HCT116 (cell line): ENCODE measurements around the gene HEMK1. TPM values are rescaled to one million over a fixed set of nuclear protein-coding genes. Genes with fewer than 3 reads are reported as not detected.

Experiments used
- ATAC-seq: fragments of 200-7000 bp; cut with Tn5 transposase; 2 replicates; pipeline ENCODE4 v1.9.1; 2020; ENCODE audit warnings: mild to moderate bottlenecking, moderate library complexity
- BruUV-seq: library from RNA; stranded (reverse); fragments of 400-500 nt; replicated peaks from 2 replicates; lab custom pipeline; 2021; lab: Mats Ljungman, UMichigan
- CTCF ChIA-PET: fragments of 300-600 bp; sonication (Branson Sonifier 250); formaldehyde crosslinking; loops from one replicate; lab custom pipeline; 2021; ENCODE audit warnings: antibody characterized with exemption; lab: Charles Lee
- POLR2A ChIA-PET: fragments of 300-600, 350-600 bp; sonication (Branson Sonifier 250); formaldehyde crosslinking; loops from one replicate; lab custom pipeline; 2021; ENCODE audit warnings: antibody characterized with exemption; lab: Charles Lee
- RAD21 ChIA-PET, 2 experiments: fragments of 300-600 bp; sonication (Branson Sonifier 250); formaldehyde crosslinking; loops; one replicate each; lab custom pipeline; 2023; ENCODE audit warnings: low total read pairs in 2 of 2; ENCODE audit not compliant: uncharacterized antibody in 2 of 2, unreplicated experiment in 2 of 2, low non-redundant PET in 1 of 2; lab: Charles Lee
- DNase-seq: peaks from one replicate; pipeline ENCODE4 v3.0.0-alpha.2; 2010; ENCODE audit warnings: low read depth, low spot score
- H2AFZ ChIP-seq: fragments of 200-600 bp; shearing (Covaris generic), sonication (generic); 2 replicates; pipeline ENCODE4 v1.6.1; 2017; ENCODE audit warnings: low read depth, mixed run types, mixed read lengths, antibody characterized with exemption, low read length; ENCODE audit not compliant: poor library complexity, severe bottlenecking
- H3K27ac ChIP-seq: 2 replicates; pipeline ENCODE4 v1.5.1; 2012; ENCODE audit warnings: low read depth, low read length
- H3K27me3 ChIP-seq: fragments of 200-600 bp; sonication (generic); 2 replicates; pipeline ENCODE4 v1.6.1; 2016; ENCODE audit warnings: mixed run types, low read length, mixed read lengths; ENCODE audit not compliant: insufficient read depth
- H3K36me3 ChIP-seq, 2 experiments: fragments of 200-500 bp in 1 of 2; fragments of 200-600 bp in 1 of 2; sonication (Bioruptor generic) in 1 of 2; sonication (generic) in 1 of 2; 2 replicates each; pipeline versions ENCODE4 v1.5.1 to v1.6.1; 2014 to 2016; ENCODE audit warnings: low read length in 2 of 2, inconsistent platforms in 1 of 2, mixed read lengths in 1 of 2, mixed run types in 1 of 2; ENCODE audit not compliant: insufficient read depth in 2 of 2, control insufficient read depth in 1 of 2
- H3K4me1 ChIP-seq, 2 experiments: fragments of 200-600 bp in 1 of 2; sonication (generic) in 1 of 2; 2 replicates each; pipeline versions ENCODE4 v1.5.1 to v1.6.1; 2012 to 2017; ENCODE audit warnings: low read length in 2 of 2, inconsistent platforms in 1 of 2, mild to moderate bottlenecking in 1 of 2, mixed read lengths in 1 of 2, mixed run types in 1 of 2, moderate library complexity in 1 of 2; ENCODE audit not compliant: insufficient read depth in 2 of 2, control insufficient read depth in 1 of 2
- H3K4me2 ChIP-seq: fragments of 200-600 bp; sonication (generic); 2 replicates; pipeline ENCODE4 v1.6.1; 2017; ENCODE audit warnings: mixed run types, low read length, mixed read lengths
- H3K4me3 ChIP-seq, 2 experiments: fragments of 200-600 bp in 1 of 2; sonication (generic) in 1 of 2; replicated peaks in 1 of 2; 2 replicates each; pipeline ENCODE4 v1.5.1; 2011 to 2016; ENCODE audit warnings: low read length in 2 of 2, control low read depth in 1 of 2, low read depth in 1 of 2, mild to moderate bottlenecking in 1 of 2, mixed read lengths in 1 of 2, mixed run types in 1 of 2
- H3K79me2 ChIP-seq: fragments of 200-600 bp; sonication (generic); 2 replicates; pipeline ENCODE4 v1.6.1; 2017; ENCODE audit warnings: mild to moderate bottlenecking, mixed run types, low read length, moderate library complexity, mixed read lengths; ENCODE audit not compliant: insufficient read depth
- H3K9ac ChIP-seq: fragments of 200-600 bp; sonication (generic); 2 replicates; pipeline ENCODE4 v1.6.1; 2016; ENCODE audit warnings: low read length, mixed read lengths
- H3K9me2 ChIP-seq: fragments of 200-600 bp; sonication (generic), shearing (Covaris generic); 2 replicates; pipeline ENCODE4 v1.6.1; 2017; ENCODE audit warnings: mixed run types, mild to moderate bottlenecking, moderate library complexity; ENCODE audit not compliant: insufficient read depth
- H3K9me3 ChIP-seq, 2 experiments: fragments of 200-500 bp in 1 of 2; fragments of 200-600 bp in 1 of 2; sonication (Bioruptor generic) in 1 of 2; sonication (generic) in 1 of 2; 2 replicates each; pipeline ENCODE4 v1.6.1; 2014 to 2017; ENCODE audit warnings: low read length in 2 of 2, mixed read lengths in 2 of 2, inconsistent platforms in 1 of 2, low read depth in 1 of 2, mild to moderate bottlenecking in 1 of 2, mixed run types in 1 of 2, moderate library complexity in 1 of 2; ENCODE audit not compliant: control insufficient read depth in 1 of 2, insufficient read depth in 1 of 2
- H4K20me1 ChIP-seq: fragments of 200-600 bp; sonication (generic), shearing (Covaris generic); 2 replicates; pipeline ENCODE4 v1.6.1; 2017; ENCODE audit warnings: mixed run types, mild to moderate bottlenecking, moderate library complexity; ENCODE audit not compliant: insufficient read depth
- CBX3 ChIP-seq: IDR thresholded peaks from 2 replicates; pipeline ENCODE4 v1.6.1; 2012; ENCODE audit warnings: low read depth
- CEBPB ChIP-seq: IDR thresholded peaks from 2 replicates; pipeline ENCODE4 v1.6.1; 2012; ENCODE audit warnings: low read depth
- EGR1 ChIP-seq: IDR thresholded peaks from 2 replicates; pipeline ENCODE4 v1.6.1; 2012; ENCODE audit warnings: low read depth
- EZH2 ChIP-seq: fragments of 200-600 bp; sonication (generic); IDR thresholded peaks from 2 replicates; pipeline ENCODE4 v1.6.1; 2017; ENCODE audit warnings: antibody characterized with exemption, mixed run types
- FOSL1 ChIP-seq: IDR thresholded peaks from 2 replicates; pipeline ENCODE4 v1.6.1; 2012; ENCODE audit warnings: low read depth
- JUND ChIP-seq: IDR thresholded peaks from 2 replicates; pipeline ENCODE4 v1.6.1; 2012
- MAX ChIP-seq: IDR thresholded peaks from 2 replicates; pipeline ENCODE4 v1.6.1; 2012
- POLR2A ChIP-seq: IDR thresholded peaks from 2 replicates; pipeline ENCODE4 v1.7.0; 2011; ENCODE audit warnings: borderline replicate concordance; ENCODE audit not compliant: insufficient read depth, insufficient read length; ENCODE audit errors: extremely low read depth
- REST ChIP-seq: IDR thresholded peaks from 2 replicates; pipeline ENCODE4 v1.6.1; 2012; ENCODE audit warnings: low read depth
- SRF ChIP-seq: IDR thresholded peaks from 2 replicates; pipeline ENCODE4 v1.6.1; 2012; ENCODE audit warnings: low read depth
- ZBTB33 ChIP-seq: IDR thresholded peaks from 2 replicates; pipeline ENCODE4 v1.6.1; 2011; ENCODE audit warnings: mild to moderate bottlenecking, low read length, moderate library complexity; ENCODE audit not compliant: insufficient replicate concordance; ENCODE audit errors: extremely low read depth
- ZFX ChIP-seq: fragments of 450-650 bp; IDR thresholded peaks from 2 replicates; pipeline ENCODE4 v1.6.1; 2017
- intact Hi-C: fragments of 100-400 bp; cut with micrococcal nuclease; formaldehyde crosslinking; loops from 2 replicates; pipeline ENCODE4 v1.10.0; 2022
- total RNA-seq: library from RNA; stranded (reverse); gene quantifications from one replicate; pipeline ENCODE4 v1.2.1, GENCODE V29; 2021; ENCODE audit not compliant: unreplicated experiment

Gene HEMK1
- total RNA-seq, 1 experiment from 2014 or later, result 20.5 TPM

- 0 out of 4 replicates have a peak overlapping the region, but pooled peaks of 1 of the 2 experiments have one; percentile 3 for H3K4me3 ChIP-seq
- no peaks in the 10 kb centered on the region for H3K27me3 ChIP-seq
- ChIA-PET POLR2A (interaction anchor here (1.2 kb wide), 1 partner anchor 9 kb away, joined by 6 read pairs; the partner anchor contains the start of gene CISH), CTCF (interaction anchor here (2.1 to 3.0 kb wide), 3 partner anchors 7 to 14 kb away, joined by 7 to 18 read pairs (median 8); partner anchors contain the start of genes CISH and MAPKAPK3), RAD21 (no interaction called here)
- peak overlapping the region; percentile 67 for H3K9ac ChIP-seq
- H3K79me2 ChIP-seq, result no peaks in the 10 kb centered on the region
- H3K9me2 ChIP-seq, result no peaks in the 10 kb centered on the region
- no peak for DNase-seq
- H3K9me3 ChIP-seq, result no peaks in the 10 kb centered on the region
- no peaks in the 10 kb centered on the region for H4K20me1 ChIP-seq
- ATAC-seq, result no peak
- H2AFZ ChIP-seq, result no peak overlapping the region
- H3K27ac ChIP-seq, result peak overlapping the region; percentile 98
- intact Hi-C loops, result no loop called here
- peak overlapping the region; percentile 78 for H3K4me2 ChIP-seq
- 0 out of 4 replicates have a peak, but pooled peaks cover 0 to 5% of the 10 kb centered on the region in 2 experiments for H3K36me3 ChIP-seq
- BruUV-seq, result no TSS peak
- TF ChIP-seq EGR1 (no peak), CBX3 (no peak), POLR2A (no peak), ZFX (0 out of 2 replicates have a peak, but pooled peaks have one; percentile 16)
- H3K4me1 ChIP-seq, result peaks cover 37 to 40% of the 10 kb centered on the region in 2 experiments
Observed at GRCh38 chr3:50602595-50603191, 33.4 kb downstream of the HEMK1 start.

GRCh38 chr3:50603261-50604109 is 34.2 kb downstream of the HEMK1 start:
- Histone ChIP-seq H3K4me3 (no peak overlapping the region), H3K9ac (peak overlapping the region; percentile 67), H3K9me2 (no peaks in the 10 kb centered on the region), H2AFZ (no peak overlapping the region), H4K20me1 (no peaks in the 10 kb centered on the region), H3K27me3 (no peaks in the 10 kb centered on the region), H3K4me2 (peak overlapping the region; percentile 78; the same call in 1 of the 2 replicates), H3K9me3 (no peaks in the 10 kb centered on the region), H3K27ac (peak overlapping the region; percentile 98; the same call in 1 of the 2 replicates), H3K4me1 (peaks cover 37 to 40% of the 10 kb centered on the region in 2 experiments), H3K36me3 (0 out of 4 replicates have a peak, but pooled peaks cover 0 to 5% of the 10 kb centered on the region in 2 experiments), H3K79me2 (no peaks in the 10 kb centered on the region)
- ChIA-PET CTCF (interaction anchor here (3.0 kb wide), 1 partner anchor 8 kb away, joined by 18 read pairs; the partner anchor contains the start of gene CISH), POLR2A (no interaction called here), RAD21 (no interaction called here)
- ATAC-seq (no peak), DNase-seq (no peak)
- no TSS peak for BruUV-seq
- intact Hi-C loops, result no loop called here
- TF ChIP-seq MAX (no peak), JUND (no peak), FOSL1 (no peak), REST (no peak), POLR2A (no peak), ZBTB33 (no peak), SRF (no peak), CEBPB (no peak), EZH2 (no peak)
